ENCODE results near the gene TMPRSS11A.

The TMPRSS11A gene

DNA sequence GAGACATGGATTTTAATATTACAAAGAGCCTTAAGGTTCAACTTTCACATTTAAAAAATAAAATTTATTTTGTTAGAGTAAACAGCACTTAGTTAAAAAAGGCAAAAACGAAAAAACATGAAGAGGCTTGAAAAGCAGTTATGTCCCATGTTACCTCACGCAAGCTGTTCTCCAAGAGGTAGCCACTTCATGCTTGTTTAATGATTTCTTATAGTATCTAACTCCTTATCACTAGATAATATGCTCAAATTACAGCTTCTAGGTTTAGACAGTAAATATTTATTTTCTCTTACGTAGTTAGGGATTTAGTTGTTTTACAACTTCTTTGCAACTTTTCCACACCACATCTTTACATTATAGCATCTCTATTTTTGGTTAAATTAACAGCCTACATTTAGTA is 51.7 kb downstream of the TMPRSS11A start:
- no peak for DNase-seq

DNA sequence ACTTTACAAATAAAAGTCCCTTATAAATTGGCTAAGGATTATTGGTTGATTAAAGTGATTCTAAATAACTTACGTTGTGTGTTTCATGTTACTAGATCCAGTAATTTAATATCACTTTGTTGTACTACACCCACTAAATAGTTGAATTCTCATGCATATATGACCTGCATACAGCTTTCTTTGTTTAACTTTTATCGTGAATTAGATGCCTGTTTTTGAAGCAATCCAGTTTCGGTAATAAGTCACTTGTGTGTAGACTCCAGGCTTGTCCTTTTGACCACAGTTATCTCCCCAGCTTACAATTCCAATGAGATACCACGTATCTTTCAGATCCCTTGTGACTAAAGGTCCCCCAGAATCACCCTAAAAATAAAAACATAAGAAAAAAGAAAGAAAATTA is 52.2 kb downstream of the TMPRSS11A start:
- DNase-seq = no peak

DNA sequence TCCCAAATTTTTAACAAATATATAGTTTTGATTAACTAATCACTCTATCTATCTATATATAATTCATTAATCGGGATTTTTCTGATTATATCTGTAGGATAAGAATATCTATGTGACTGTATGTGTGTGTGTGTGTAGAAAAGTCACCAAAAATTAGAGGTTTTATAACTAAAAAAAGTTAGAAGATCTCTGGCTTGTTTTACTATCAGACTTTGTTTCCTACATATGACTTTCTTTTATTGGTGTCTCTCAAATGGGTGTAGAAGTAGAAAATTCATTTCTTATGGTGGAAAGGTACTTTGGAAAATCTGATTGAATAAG is 52.7 kb downstream of the TMPRSS11A start:
- no peak for DNase-seq

DNA sequence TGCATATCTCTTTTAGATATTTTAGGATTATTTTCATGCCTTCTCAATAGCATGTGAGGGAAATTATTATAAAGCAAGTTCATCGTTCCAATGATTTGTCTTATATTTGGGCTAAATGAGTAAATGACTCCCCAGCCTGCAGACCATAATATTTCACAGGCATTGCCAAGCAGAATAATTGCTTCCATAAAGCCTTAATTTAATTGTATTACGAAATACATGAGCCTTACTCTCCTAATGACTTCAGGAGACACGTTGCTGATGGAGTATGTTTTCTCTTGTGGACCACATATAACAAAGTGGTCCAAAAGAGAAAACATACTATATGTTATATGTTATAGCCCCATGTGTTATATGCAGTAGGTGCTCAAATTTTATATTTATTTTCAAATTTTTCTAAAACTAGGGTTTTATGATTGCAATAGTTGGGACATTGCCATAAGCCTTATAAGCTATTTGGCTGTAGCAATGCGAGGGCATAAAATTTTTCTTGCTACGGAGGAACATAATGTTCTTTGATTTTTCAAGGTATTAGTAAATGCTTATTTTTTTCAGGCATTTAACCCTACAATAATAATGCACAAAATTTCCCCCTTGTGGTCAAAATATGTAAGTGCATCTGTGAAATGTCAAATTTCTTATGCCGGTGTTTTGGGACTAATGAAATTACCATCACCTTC is 53.2 kb downstream of the TMPRSS11A start:
- DNase-seq = no peak

DNA sequence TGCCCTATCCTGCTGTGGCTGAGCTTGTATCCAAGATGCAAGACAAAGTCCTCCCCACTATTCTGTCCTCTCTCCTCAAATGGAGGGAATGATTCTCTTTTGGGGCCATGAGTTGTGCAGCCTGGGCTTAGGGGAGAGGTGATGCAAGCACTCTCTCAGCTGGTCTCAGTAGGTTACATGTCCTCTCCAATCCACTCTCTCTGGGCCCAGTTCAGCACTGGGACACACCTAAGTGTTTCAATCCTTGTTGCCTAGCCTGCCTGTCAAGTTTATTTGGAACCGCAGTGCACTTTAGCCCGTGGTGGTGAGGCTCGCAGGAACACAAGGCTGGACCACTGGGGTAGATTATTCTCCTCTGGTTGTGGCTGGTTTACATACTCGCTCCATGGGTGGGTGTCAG is 55.6 kb downstream of the TMPRSS11A start:
- DNase-seq = no peak

DNA sequence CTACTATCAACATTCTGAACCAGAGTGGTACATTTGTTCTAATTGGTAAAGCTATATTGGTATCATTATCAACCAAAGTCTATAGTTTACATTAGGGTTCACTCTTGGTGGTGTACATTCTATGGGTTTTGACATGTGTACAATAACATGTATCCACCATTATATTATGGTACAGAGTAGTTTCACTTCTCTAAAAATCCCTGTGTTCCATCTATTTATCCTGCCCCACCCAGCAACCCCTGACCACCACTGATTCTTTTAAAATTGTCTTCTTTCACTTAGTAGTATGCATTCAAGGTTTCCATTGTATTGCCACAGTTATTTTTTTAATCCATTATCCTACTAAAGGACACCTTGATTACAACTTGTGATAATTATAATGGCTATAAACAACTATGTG is 64.2 kb downstream of the TMPRSS11A start:
- no peak for DNase-seq

DNA sequence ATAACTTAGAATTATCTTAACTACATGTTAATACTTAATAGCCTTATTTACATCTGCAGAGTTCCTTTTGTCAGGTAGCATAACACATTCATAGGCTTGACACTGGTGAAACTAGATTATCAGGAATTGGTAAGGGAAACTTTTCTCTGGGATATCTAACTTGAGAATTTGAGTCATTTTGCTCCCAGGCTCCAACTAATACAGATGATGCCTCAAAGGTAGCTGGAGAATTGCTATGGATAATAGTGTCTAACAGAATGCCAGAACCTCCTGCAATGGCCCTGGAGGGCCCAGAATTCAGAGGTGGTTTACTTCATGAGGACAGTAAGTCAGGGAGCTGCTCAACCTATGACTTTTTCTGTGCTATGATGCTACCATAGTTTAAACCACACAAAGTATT is 65.6 kb downstream of the TMPRSS11A start:
- DNase-seq = no peak

DNA sequence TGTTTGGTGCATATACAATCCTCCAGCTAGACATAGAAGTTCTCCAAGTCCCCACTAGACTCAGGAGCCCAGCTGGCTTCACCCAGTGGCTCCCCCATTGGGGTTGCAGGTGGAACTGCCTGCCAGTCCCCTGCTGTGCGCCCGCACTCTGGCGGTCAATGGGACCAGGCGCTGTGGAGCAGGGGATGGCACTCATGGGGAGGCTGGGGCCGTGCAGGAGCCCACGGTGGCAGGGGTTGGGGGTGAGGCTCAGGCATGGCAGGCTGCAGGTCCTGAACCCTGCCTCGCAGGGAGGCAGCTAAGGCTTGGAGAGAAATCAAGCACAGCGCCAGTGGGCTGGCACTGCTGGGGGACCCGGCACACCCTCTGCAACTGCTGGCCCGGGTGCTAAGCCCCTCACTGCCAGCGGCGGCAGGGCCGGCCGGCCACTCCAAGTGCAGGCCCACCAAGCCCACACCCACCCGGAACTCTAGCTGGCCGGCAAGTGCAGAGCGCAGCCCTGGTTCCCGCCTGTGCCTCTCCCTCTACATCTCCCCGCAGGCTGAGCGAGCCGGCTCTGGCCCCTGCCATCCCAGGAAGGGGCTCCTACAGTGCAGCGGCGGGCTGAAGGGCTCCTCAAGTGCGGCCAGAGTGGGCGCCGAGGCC is 66.8 kb downstream of the TMPRSS11A start:
- no peak for DNase-seq

DNA sequence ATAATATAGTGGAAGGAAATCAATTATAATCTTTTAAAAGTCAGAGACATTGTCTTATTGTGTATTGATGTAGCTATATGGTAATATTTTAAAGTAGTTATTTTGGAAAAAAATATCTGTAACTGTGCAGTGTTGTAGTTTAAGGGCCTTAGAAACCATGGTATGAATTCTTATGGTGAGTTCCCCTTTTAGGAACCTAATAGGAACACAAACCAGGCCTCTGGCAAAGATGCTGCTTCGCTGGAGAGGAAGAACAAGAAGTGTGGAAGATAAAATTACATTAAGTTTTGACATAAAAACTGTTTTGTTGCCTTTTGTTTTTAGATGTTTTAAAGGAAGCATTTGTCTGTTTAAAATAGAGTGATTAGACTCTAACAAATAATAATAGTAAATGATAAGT is 68.6 kb downstream of the TMPRSS11A start:
- no peak for DNase-seq

DNA sequence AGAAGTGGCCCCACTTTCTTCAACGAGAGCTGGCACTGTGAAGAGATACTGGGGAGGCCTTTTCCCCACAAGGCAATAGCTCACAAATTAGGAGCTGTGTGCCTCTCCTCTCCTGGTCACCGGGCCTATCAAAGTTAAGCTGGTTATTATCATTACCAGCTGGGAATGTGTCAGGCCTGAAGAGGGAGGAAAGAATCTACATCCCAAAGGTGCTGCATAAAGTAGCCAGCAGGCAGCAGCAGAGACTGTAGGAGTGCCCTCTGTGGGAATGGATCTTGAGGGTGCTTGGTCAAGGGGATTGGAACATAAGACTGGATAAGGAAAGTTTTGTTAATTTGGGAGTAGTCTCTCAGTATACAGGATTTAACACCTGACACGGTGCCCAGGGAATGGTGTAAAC is 70.4 kb downstream of the TMPRSS11A start:
- DNase-seq = no peak

DNA sequence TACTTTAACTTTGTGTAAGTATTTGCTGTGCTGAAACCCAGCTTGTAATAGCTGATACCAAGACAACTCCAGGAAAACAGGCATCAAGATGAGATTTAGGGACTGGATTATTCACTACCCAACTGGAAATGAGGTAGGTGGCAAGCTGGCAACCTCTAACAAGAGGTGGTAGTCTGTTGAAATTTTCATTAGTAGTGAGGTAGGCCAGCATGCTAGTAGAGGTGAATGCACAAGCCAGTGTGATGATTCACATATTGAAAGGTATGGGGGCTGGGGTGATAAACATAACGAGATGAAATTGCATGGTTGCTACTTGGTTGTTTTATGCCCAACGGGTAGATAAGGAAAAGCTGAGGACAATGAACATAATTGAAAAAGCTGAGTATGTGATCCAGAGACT is 71.0 kb downstream of the TMPRSS11A start:
- no peak for DNase-seq

DNA sequence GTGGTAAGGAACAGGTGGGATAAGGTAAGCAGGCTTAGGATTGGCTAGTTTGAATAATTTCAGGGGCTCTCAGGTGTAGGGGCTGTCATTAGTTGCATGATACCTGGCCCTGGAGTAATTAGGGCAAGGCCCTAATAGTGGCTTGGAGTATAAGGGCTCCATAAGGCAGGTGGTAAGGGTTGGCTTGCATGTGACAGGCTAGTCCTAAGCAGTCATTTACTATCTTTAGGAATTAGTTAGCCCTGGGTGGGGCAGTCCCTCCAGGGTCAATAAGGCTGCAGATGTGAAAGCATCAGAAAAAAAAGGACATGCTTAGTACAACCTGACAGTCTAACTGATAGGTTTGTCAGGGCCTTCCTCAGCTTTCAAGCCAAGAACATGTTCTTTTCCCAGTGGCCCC is 71.6 kb downstream of the TMPRSS11A start:
- DNase-seq = no peak

DNA sequence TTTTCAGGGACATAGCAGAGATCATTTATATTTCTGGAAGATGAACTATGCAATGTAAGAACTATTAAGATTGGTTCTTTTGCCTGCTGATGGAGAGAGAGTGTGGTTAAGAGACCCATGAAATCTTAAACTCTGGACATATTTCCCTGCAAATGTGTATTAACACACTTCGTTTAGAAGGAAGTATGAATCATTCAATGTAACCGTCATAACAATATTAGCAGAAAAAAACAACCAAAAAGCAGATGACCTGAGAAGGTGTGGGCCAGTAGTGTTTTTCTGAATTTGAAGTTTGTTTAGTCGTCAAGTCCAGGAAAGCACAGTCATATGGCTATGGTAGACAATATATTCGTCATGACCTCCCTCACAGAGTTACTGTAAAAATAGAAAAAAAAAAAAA is 77.0 kb downstream of the TMPRSS11A start:
- no peak for DNase-seq

DNA sequence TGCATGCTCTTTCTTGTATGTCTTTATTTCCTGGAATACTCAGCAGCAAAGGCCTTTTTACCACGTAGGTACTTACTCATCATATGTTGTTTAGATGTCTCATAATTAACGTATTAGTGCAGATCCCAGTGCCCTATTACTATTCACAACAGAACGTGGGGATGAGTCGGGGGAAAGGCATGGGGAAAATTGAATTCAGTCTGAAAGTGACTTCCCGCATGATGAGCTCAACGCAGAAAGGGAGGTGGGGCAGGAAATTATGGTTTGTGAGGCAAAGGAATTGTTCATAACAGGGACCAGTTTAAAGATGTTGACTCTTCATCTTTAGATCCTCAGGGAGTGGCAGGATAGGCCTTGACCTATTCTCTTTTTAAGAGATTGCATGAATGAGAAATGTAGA is 77.5 kb downstream of the TMPRSS11A start:
- DNase-seq = no peak

DNA sequence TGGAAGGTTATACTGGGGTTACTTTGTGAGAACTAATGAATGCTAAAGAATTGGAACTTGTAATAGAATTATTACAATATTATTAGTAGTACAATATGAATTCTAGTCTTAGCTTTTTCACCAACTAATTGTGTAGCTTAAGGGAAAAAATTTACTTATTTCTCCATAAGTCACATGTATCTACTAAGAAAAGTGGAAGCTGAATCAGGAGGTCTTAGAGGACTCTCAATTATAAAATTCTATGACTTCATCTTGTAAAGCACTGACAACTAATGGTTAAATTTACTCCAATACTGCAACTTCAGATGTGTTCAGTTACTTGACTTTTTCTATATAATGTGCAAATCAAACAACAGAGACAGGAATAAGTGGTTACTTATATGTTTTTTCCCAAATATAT is 78.6 kb downstream of the TMPRSS11A start:
- no peak for DNase-seq

DNA sequence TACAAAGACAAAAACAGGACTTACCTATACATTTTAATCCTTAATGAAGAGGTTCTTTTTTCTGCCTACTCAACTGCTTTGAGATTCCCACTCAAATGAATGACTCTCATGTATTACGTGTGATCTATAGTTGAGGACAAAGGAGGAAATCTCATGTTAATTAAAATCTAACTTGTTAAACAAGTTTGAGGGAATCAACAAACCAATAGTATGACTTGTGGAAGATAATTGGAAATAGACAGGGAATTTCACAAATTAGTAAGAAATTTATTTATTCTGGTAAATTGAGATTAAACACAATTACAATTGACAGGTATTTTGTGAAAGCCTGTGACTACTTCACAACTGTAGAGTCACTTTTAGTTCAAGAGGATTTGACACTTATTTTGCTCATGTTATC is 79.4 kb downstream of the TMPRSS11A start, which contains the start of gene TMPRSS11D:
Gene TMPRSS11D, minus strand, starts transcription at position 101 of the 400 bp plus-strand sequence. Its CDS starts 69 bp downstream, at position 32.
- no peak for DNase-seq

DNA sequence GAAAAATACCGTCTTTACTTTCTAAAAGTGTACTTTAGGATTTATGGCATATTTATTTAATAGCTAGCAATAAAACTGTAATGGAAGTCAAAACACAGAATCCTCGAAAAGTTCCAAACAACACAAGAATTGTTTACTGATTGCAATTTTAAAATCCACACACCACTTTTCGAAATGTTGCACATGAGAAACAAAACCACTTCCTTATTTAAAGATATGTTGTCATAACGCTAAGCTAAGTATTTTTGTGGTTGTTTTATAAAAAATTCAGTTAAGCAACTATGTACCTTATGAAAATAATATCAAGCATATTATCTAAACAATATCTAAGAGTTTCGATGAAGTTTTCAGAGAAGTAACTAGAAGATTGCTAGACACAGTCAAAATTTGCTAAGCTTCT is 79.8 kb downstream of the TMPRSS11A start:
- DNase-seq = no peak

DNA sequence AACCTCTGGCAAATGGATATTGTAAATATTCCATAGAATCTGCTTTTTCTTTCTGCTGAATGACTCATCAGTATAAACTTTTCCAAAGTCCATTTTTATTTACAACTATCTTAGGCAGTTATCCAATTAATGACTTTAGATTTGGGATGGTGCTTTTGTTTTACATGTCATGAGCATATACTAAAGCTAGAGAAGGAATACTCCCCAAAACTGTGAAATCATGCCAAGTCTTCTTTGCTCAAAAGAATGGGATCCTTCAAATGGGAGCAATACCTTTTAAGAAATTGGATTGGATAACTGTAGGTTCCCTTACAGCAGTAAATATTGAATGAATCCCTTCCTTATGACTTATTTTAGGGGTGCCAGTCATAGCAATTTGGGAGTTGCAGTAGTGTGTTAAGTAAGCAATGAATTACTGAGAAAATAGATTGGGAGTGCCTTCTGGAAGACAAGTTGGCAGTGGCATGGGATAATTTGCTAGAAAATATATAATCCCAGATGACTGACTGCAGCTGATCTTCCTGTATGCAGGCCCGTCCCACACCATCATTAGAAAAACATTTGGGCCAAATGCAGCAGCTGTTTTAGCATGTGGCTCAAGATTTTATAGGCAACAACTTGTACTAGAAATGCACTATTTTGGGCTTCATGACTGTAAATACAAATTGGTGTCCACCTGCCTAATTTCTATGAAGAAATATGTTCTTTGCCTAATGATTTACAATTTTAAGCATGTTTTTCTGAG is 82.3 kb downstream of the TMPRSS11A start:
- DNase-seq = no peak

DNA sequence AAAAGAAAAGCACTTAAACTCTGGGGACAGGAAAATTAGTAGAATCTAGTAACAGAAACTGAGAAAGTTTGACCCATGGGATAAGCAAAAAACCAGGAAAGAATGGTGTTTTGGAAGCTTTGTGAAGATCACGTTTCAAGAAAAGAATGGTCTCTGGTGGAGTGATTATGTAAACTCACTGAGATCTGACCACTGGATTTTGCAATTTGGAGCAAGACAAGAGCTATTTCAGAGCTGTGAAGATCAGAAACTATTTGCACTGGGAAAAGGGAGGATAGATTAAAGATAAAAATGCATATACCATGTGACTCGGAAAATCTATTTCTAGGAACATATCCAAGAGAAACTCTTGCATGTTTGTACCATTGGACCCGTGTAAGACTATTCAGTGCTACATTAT is 83.8 kb downstream of the TMPRSS11A start:
- DNase-seq = no peak

DNA sequence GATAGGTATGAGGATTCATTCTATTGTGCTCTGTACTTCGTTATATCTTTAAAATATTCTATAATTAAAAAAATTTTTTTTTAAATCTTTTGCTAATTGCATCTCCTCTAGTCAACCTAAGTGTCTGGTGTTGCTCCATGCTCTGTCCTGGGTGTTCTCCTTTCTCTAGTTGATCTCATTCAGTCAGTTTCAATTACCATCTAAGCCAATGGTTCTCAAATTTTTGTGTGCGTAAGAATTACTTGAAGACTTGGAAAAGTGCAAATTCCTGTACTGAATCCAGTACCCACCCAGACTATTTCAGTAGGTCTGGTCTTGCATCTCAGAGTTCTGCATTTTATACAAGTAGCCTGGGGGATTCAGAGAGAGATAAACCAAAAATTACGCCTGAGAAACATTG is 86.2 kb downstream of the TMPRSS11A start:
- DNase-seq = no peak

DNA sequence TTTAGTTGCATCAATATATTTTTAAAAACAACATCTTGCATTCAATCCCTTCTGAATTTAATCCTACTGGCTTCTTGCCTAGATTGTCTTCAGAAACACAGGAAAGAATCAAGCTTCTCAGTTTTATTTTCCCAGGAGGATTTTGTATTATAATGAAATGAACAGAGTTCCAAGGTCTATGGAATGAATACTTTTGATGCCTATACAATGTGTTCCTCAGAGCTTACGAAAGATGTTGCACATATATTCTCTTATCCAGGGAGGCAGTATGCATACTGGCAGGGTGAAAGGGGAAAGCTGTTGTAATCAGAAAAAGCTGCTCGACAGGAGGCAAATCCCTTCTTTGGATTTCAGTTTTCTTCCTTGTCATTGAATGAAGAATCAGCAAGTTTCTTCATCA is 88.3 kb downstream of the TMPRSS11A start:
- DNase-seq = no peak

DNA sequence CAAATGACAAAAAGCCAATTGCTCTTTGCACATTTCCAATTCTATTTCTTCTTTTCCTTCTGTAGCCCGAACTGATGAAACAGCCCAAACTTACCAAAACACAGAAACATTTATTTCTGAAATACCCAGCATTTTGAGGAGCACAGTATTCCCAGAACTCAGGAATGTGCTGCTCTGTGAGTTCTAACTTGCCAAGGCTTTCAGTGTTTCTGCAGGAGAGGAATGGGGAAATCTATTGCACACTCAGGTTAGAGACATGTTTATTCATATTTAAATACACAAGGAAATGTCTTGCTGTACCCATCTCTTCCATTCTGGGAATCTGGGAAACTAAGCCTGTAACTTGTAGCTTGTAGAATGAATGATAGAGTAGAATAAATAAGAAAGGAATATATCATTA is 90.2 kb downstream of the TMPRSS11A start:
- no peak for DNase-seq

DNA sequence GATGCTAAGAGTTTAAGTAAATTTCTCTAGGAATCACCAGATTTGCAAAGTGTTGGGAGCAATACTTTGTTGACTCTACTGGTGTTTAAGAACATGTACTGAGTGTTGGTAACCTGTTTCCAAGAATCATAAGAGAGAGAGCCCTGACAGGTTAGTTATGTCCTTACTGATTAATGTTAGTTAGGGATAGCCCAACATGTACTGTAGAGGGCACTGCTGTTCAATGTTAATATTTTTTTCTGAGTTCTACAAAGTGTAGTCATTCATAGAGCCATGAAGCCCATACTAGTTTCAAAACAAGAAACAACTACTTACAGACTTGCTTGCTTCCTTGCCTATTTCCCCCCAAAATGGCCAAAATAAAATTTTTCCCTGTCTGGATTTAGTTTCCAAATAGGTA is 91.4 kb downstream of the TMPRSS11A start:
- DNase-seq = no peak

DNA sequence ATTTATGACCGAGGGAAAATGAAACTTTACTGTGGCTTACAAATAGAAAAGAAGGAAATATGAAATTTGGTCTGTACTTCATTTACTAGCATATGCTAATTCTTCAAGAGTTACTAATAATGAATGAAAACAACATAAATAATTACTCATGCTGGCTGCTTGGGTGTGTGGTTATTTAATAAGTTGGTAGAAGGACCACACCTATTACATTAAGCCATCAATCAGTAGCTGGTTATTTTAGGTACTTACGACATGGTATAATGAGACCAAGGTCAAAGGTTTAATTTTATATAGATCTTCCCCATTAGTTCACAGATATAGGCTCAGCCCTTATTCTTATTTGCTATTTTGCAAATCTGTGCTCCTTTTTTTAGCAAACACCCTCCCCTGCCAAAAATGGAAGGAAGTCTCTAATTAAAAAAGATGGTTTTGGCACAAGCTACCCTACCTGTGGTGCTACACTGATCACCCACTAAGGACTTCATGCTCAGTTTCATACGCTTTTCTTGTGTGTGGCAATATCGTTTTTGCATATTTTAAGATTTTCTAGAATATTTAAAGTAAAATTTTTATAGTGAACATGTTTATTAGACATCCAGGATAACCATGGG is 93.6 kb downstream of the TMPRSS11A start:
- no peak for DNase-seq
